Body of pancreas (tissue), 4 donors: Measurements from ENCODE around the gene ENPP3.

Experiments
- POLR2A ChIP-seq, 3 donors: fragments of 450-650 bp; IDR thresholded peaks; one replicate each; pipeline ENCODE4 v1.6.1; 2016; ENCODE audit warnings: antibody characterized with exemption in 3 of 3, mild to moderate bottlenecking in 2 of 3
- TF ChIP-seq, protein P1 (sequence below), 7 experiments: fragments of 450-650 bp in 4 of 7; fragments of 200-600 bp in 3 of 7; sonication (generic) in 3 of 7; IDR thresholded peaks; one replicate each; pipeline ENCODE4 v1.5.1; 2016 to 2019; ENCODE audit warnings: antibody characterized with exemption in 7 of 7

DNA sequence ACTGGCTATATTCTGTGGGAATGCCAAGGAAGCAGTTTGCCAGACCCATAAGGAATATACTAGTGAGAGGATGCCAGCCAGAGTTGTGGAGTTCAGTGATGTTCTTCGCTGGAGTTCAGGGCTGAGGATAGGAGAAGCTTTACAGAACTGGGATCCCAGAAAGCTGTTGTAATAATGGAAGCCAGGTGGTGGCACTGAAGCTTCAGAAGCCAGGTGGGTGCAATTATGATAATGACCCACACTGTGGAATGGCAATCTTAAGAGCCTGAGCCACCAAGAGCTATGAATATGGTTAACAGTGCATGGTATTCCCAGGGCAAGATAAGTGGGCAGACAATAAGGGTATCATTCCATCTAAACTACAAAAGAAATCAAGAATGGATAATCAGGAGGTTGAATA, 145.7 kb downstream of the ENPP3 start:
- TF ChIP-seq, protein P1, sequence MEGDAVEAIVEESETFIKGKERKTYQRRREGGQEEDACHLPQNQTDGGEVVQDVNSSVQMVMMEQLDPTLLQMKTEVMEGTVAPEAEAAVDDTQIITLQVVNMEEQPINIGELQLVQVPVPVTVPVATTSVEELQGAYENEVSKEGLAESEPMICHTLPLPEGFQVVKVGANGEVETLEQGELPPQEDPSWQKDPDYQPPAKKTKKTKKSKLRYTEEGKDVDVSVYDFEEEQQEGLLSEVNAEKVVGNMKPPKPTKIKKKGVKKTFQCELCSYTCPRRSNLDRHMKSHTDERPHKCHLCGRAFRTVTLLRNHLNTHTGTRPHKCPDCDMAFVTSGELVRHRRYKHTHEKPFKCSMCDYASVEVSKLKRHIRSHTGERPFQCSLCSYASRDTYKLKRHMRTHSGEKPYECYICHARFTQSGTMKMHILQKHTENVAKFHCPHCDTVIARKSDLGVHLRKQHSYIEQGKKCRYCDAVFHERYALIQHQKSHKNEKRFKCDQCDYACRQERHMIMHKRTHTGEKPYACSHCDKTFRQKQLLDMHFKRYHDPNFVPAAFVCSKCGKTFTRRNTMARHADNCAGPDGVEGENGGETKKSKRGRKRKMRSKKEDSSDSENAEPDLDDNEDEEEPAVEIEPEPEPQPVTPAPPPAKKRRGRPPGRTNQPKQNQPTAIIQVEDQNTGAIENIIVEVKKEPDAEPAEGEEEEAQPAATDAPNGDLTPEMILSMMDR (IDR thresholded peaks at IDR 0.05), result peak; percentile 22 to 74 (median 60)
- TF ChIP-seq POLR2A (IDR thresholded peaks at IDR 0.05), result no peak
